Inflammatory macrophage treated with lipopolysaccharide for 1 hour (primary cell): ENCODE results near the gene CFAP100.

ENCODE experiments used
- DNase-seq, 2 donors: peaks; one replicate each; pipeline ENCODE4 v3.0.0-alpha.2; 2020 to 2022

CFAP100 gene

DNA sequence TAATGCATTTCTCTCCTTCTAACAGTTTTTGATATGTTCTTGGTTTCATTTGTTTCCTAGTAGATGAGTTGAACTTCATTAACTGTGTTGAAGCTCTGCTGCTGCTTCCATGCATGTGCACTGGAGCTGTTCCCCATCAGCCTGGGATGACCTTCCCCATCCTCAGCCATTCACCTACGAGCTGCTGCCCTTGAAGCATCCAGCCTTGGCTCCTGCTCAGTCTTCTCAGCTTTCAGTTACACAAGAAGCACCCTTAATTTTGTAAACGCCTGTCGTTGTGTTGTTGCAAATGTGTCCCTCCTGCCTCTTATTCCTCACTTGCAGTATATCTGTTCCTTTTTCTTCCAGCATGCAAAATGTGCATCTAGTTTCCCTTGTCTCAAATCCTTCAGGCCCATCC, 89.4 kb downstream of the CFAP100 start:
- no peak for DNase-seq

DNA sequence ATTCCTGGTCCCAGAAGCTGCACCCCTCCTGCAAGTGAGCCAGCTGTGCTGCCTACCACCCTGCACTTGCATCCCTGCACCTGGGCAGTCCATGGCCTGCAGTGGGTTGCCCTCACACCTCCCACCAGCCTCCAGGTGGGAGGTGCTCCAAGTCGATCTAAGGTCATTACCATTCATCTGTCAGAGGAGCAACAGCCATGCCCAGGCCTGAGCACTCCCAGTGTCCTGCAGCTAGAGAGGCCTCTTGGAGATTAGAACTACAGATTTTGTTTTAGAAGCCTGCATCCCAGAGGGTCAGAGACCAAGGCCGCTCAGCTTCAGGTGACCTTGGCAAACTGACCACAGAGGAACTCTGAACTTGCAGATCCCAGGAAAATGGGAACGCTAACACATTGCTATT, 90.0 kb downstream of the CFAP100 start:
- DNase-seq: no peak

DNA sequence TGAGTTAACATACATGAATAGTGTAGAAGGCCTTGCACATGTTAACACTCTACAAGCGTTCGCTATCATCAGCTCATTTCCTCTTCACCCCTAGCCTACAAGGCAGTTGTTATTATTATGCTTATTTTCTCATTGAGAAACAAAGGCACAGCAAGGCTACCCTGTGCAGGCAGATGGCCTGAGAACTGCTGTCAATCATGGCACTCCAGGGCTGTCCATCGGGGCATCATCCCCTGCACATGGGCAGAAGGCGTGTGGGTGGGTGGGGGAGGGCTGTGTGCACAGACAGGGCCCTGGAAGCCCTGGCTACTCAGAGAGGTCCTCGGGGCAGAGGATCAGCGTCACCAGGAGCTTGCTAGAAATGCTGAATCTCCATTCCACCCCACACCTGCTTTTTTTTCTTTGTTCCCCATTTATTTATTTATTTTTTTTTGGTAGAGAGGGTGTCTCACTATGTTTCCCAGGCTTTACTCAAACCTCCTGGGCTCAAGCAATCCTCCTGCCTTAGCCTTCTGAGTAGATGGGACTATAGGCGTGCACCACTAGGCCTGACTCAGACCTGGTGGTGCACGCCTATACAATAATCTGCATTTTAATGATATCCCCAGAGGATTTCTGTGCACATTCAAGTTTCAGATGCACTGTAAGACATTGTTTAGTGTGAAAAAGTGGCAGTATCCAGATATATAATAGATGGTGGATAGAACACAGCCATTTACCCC, 90.6 kb downstream of the CFAP100 start:
- no peak for DNase-seq

GRCh38 chr3:126485956-126486355, 91.2 kb downstream of the CFAP100 start:
- no peak for DNase-seq
